GM21786 (cell line): ENCODE results near the gene ATG4D.

ENCODE experiments used
- ATAC-seq: cut with Tn5 transposase; IDR thresholded peaks from one replicate; pipeline ENCODE4 v1.9.1; 2021; ENCODE audit not compliant: unreplicated experiment

ATG4D gene

DNA sequence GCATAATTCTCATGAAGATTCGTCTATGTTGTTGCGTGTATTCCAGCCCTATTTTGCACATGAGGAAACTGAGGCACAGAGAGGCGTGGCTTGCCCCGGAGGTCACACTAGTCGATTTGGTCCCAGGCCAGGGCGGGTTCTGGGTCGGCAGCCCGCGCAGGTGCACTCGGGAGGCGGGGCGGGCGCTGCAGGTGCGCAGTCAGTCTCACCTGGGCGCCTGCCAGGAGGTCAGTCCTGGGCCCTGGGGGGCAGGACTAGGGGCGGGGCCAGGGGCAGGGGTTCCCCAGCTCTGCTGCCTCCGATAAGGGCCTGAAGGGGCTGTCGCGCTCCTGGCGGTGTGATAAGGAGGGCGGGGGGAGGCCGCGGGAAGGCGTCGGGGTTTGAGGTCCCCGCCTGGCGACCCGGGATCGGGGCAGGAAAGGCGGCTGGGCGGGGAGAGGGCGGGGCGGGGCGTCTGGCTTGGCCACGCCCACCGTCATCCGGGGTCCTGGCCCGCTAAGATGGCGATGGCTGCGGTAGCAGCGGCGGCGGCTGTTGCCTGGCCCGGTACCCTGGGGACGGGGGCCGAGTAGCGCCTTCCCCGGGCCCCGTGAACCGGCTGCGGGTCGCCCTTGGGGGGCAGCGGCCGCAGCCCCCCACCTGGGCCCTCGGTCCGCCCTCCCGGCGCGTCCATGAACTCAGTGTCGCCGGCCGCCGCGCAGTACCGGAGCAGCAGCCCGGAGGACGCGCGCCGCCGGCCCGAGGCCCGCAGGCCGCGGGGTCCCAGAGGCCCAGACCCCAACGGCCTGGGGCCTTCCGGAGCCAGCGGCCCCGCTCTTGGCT is at the start of gene ATG4D:
TSS of gene ATG4D (plus strand) at position 485 of the 822 bp plus-strand sequence. CDS start at position 672, 187 bp downstream.
- peak; percentile 53 for ATAC-seq

GRCh38 chr19:10497371-10497770 is 46.3 kb upstream of the ATG4D start:
- ATAC-seq: no peak

GRCh38 chr19:10499550-10500246 is 44.0 kb upstream of the ATG4D start:
- no peak for ATAC-seq

GRCh38 chr19:10500247-10500592 is 43.5 kb upstream of the ATG4D start:
- no peak for ATAC-seq

DNA sequence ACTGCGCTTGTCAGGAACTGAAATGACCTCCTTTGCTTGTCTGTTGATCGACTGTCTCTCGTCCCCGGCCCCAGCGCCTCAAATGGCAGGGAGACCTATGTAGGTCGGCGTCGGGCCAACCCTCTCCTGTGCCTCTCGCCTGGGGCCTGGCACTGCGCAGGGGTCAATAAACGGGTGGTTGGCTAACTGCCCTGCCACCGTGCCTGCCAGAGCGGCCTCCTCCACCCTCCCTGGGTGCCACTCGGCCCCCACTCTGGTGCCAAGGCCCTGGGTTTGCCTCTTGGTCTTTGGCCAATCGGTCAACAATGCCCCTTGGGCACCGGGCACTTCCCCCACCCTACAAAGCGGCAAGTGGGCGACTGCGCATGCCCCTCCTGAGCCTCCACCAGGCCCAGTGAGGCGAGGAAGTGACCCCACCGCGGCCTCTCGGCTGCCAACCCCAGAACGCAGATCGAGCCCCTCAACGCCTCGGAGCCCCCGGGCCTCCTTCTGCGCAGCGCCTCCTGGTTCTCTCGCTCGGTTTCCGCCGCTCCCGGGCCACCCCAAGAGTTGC is 41.7 kb upstream of the ATG4D start:
- ATAC-seq: peak; percentile 37

DNA sequence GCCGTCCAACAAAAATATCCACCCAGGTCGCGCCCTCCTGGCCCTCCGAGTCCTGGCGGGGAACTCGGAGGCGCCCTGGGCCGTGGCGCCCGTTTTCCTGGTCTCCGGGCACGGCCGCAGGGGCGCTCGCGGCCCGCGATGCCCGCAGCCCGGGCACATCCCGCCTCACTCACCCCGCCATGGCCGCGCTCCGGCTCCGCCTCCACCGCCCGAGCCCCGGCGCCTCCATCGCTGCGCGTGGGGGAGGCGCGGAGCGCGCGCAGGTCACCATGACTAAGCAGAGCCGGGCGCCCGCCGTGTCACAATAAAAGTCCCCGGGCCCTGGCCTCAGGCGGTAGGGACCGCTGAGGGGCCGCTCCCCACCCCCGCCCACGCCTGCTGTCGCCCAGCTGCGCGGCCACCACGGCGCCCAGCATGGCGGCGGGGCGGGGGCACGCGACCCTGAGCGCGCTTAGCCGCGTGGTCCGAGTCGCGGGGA is 41.1 kb upstream of the ATG4D start:
- peak; percentile 82 for ATAC-seq

- ATAC-seq: peak; percentile 18
These were observed 40.5 kb upstream of the ATG4D start, which contains the start of gene KEAP1 for GRCh38 chr19:10503002-10503789. Gene KEAP1 (minus strand): TSS chr19:10503356. CDS start chr19:10500033, 3,323 bp downstream.

GRCh38 chr19:10505583-10506229 is 38.0 kb upstream of the ATG4D start:
- no peak for ATAC-seq

DNA sequence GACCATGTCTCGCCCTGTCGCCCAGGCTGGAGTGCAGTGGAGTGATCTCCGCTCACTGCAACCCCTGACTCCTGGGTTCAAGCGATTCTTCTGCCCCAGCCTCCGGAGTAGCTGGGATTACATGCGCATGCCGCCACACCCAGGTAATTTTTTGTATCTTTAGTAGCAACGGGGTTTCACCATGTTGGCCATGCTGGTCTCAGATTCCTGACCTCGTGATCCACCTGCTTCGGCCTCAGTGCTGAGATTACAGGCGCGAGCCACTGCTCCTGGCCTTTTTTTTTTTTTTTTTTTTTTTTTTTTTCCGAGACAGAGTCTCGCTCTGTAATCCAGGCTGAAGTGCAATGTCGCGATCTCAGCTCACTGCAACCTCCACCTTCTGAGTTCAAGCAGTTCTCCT is 35.7 kb upstream of the ATG4D start:
- no peak for ATAC-seq

GRCh38 chr19:10508707-10509106 is 35.0 kb upstream of the ATG4D start:
- no peak for ATAC-seq

DNA sequence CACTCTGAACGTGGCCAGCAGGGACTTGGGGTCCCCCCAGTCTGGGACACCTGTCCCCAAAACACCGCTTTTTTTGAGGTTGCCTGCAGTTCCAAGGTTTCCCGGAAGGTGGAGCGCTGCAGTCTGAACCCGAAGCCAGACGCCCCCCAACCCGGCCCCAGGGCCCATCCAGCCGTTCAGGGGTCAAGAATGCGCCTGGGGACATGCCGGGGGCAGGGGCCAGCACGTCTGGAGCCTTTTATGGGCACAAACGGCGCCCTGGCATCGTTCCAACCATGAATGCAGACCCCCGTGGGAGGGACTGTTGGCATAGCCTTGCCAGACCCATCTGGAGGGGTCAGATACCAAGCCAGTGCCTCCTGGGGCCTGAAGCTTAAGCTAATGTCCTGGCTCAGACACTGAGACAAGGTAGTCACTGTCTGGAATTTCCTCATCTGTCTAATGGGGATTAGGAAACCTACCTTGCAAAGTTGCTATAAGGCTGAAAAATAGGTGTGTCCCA is 33.4 kb upstream of the ATG4D start:
- ATAC-seq: no peak

GRCh38 chr19:10513223-10513622 is 30.5 kb upstream of the ATG4D start:
- ATAC-seq: no peak

GRCh38 chr19:10514211-10515145 is 29.2 kb upstream of the ATG4D start:
- no peak for ATAC-seq

DNA sequence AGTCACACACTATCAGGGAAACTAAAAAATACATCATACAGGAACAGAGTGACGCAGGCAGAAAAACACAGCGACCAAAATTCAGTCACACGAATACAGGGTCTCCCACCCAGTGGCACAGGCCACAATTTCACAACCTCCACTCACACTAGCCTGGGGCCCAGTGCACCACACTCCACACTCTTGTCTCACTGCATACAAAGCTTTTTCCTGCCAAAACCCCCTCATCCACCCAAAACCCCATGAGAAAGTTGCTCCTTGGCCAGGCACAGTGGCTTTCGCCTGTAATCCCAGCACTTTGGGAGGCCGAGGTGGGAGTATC is 27.7 kb upstream of the ATG4D start:
- ATAC-seq: no peak

DNA sequence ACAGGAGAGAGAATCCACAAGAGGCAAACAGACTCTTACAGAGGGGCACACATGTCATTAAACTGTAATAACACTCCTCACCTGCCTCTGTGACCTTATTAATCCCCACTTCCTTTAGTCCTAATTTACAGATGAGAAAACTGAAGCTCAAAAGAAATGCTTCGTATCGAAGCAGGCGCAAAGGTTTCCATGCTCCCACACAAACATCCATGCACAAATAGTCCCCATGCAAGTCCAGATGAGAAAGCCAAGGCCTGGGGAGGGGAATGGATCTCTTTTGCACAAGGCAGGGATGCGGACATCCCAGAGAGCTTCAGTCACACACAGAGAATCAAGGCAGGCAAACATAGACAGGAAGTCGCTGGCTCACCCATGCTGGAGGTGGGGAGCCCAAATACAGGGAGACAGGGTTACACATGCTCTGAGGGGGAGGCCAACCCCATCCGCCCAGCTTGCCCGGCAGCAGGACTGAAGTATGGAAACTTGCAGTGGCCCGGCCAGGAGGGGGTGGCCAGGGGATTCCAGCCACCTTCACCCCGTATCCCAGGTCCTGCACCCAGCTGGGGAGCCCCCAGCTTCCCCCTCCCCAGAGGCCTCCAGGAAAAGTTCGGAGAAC is 26.9 kb upstream of the ATG4D start:
- ATAC-seq: no peak

DNA sequence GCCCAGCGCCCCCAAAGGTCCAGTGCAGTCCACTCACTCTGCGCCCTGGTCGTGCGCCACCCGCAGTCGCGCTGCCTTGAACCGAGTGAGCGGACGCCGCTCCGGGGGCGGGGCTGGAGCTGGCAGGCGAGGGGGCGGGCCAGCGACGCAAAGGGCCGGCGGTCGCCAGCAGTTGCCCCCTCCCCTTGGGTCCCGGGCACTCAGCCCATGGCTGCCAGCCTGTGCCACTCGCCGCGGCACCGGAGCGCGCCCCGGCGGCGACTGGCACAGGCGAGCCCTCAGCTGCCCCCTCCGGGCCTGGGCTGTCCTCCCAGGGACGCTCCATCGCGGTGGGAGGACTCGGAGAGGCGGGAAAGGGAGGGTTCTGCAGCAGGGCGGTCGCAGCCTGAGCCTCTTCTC is 26.3 kb upstream of the ATG4D start, which contains the start of gene S1PR5:
TSS of gene S1PR5 (minus strand) at position 87 of the 399 bp plus-strand sequence. CDS start 2,436 bp downstream, outside the sequence.
- ATAC-seq: no peak

- no peak for ATAC-seq
These were observed 25.8 kb upstream of the ATG4D start for GRCh38 chr19:10517760-10518443.
